HEK293T (cell line): ENCODE measurements around the gene TGFB2.

Experiments
- CTCF ChIA-PET: fragments of 350-600 bp; formaldehyde crosslinking; extraction: SDS; loops from one replicate; lab custom pipeline; 2021; ENCODE audit warnings: antibody characterized with exemption, inconsistent platforms; lab: Yijun Ruan, JAX
- POLR2A ChIA-PET: fragments of 350-600 bp; formaldehyde crosslinking; extraction: SDS; loops from one replicate; lab custom pipeline; 2020; ENCODE audit warnings: antibody characterized with exemption, inconsistent platforms; lab: Yijun Ruan, JAX
- DNase-seq: peaks from one replicate; pipeline ENCODE4 v3.0.0; 2012; ENCODE audit warnings: mixed read lengths; ENCODE audit errors: extremely low spot score
- ARNT ChIP-seq: fragments of 450-650 bp; IDR thresholded peaks from 2 replicates; pipeline ENCODE4 v1.6.1; 2017; ENCODE audit warnings: mild to moderate bottlenecking
- BHLHE40 ChIP-seq: fragments of 450-650 bp; IDR thresholded peaks from 2 replicates; pipeline ENCODE4 v1.6.1; 2016; ENCODE audit warnings: mild to moderate bottlenecking, moderate library complexity, borderline replicate concordance
- CTBP1 ChIP-seq: fragments of 450-650 bp; IDR thresholded peaks from 2 replicates; pipeline ENCODE4 v1.6.1; 2016; ENCODE audit warnings: borderline replicate concordance
- ELF4 ChIP-seq: fragments of 450-650 bp; IDR thresholded peaks from 2 replicates; pipeline ENCODE4 v1.6.1; 2017; ENCODE audit warnings: antibody characterized with exemption
- FOXA1 ChIP-seq: fragments of 450-650 bp; IDR thresholded peaks from 2 replicates; pipeline ENCODE4 v1.6.1; 2016; ENCODE audit warnings: mild to moderate bottlenecking
- FOXK2 ChIP-seq: fragments of 450-650 bp; IDR thresholded peaks from 2 replicates; pipeline ENCODE4 v1.6.1; 2016; ENCODE audit warnings: mild to moderate bottlenecking
- FOXM1 ChIP-seq: fragments of 450-650 bp; IDR thresholded peaks from 2 replicates; pipeline ENCODE4 v1.6.1; 2017; ENCODE audit warnings: mild to moderate bottlenecking, borderline replicate concordance
- HDGF ChIP-seq: fragments of 450-650 bp; IDR thresholded peaks from 2 replicates; pipeline ENCODE4 v1.6.1; 2017; ENCODE audit warnings: antibody characterized with exemption, borderline replicate concordance
- L3MBTL2 ChIP-seq: fragments of 450-650 bp; conservative IDR thresholded peaks from 2 replicates; pipeline ENCODE4 v1.6.1; 2016; ENCODE audit warnings: mild to moderate bottlenecking
- LEF1 ChIP-seq: fragments of 450-650 bp; IDR thresholded peaks from 2 replicates; pipeline ENCODE4 v1.6.1; 2017; ENCODE audit warnings: mild to moderate bottlenecking, borderline replicate concordance
- NFRKB ChIP-seq: fragments of 450-650 bp; IDR thresholded peaks from 2 replicates; pipeline ENCODE4 v1.6.1; 2016; ENCODE audit warnings: mild to moderate bottlenecking, moderate library complexity
- SP1 ChIP-seq: fragments of 450-650 bp; IDR thresholded peaks from 2 replicates; pipeline ENCODE4 v1.6.1; 2017
- SUZ12 ChIP-seq: fragments of 450-650 bp; IDR thresholded peaks from 2 replicates; pipeline ENCODE4 v1.6.1; 2016; ENCODE audit warnings: mild to moderate bottlenecking
- TARDBP ChIP-seq: fragments of 450-650 bp; IDR thresholded peaks from 2 replicates; pipeline ENCODE4 v1.6.1; 2016
- ZNF384 ChIP-seq: fragments of 450-650 bp; IDR thresholded peaks from 2 replicates; pipeline ENCODE4 v1.6.1; 2016
- TF ChIP-seq, protein P1 (sequence below): fragments of 450-650 bp; IDR thresholded peaks from 2 replicates; pipeline ENCODE4 v1.6.1; 2016

TGFB2 gene

DNA sequence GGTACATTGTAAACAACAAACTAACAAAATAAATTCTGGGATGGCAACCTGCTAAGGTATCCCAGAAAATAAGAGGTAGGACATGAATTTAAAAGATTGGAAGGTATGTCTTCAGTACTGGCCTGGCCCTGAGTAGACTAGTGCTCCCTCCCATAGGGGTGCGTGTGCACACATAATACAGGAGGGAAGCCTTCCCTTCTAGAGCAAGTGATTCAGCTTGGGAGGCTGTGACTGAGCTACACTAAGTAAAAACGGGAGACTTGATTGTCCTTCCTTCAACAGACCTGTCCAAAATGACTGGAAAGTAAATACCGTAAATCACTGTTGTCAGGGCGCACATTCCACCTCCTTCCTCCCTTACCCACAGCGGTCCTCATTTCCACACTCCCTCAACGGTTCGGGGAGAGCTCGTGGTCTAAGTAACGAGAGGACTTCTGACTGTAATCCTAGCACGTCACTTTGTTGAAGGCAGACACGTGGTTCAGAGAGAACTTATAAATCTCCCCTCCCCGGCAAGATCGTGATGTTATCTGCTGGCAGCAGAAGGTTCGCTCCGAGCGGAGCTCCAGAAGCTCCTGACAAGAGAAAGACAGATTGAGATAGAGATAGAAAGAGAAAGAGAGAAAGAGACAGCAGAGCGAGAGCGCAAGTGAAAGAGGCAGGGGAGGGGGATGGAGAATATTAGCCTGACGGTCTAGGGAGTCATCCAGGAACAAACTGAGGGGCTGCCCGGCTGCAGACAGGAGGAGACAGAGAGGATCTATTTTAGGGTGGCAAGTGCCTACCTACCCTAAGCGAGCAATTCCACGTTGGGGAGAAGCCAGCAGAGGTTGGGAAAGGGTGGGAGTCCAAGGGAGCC lies at the start of gene TGFB2:
Gene TGFB2, plus strand, starts transcription at position 523 of the 859 bp plus-strand sequence. CDS start 1,366 bp downstream, outside the sequence.
- TF ChIP-seq SUZ12 (no peak), L3MBTL2 (peak; percentile 95), LEF1 (no peak), FOXA1 (no peak), HDGF (no peak), CTBP1 (no peak), FOXK2 (no peak), TARDBP (no peak), ELF4 (no peak), BHLHE40 (no peak)
- TF ChIP-seq, protein P1, sequence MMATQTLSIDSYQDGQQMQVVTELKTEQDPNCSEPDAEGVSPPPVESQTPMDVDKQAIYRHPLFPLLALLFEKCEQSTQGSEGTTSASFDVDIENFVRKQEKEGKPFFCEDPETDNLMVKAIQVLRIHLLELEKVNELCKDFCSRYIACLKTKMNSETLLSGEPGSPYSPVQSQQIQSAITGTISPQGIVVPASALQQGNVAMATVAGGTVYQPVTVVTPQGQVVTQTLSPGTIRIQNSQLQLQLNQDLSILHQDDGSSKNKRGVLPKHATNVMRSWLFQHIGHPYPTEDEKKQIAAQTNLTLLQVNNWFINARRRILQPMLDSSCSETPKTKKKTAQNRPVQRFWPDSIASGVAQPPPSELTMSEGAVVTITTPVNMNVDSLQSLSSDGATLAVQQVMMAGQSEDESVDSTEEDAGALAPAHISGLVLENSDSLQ, result peak; percentile 92
- ChIA-PET CTCF (no interaction called here), POLR2A (interaction anchor here (1.3 to 1.4 kb wide), 2 partner anchors 18 to 141 kb away, joined by 3 to 4 read pairs; no protein-coding TSS in a partner anchor)
- peak; percentile 46 for DNase-seq

DNA sequence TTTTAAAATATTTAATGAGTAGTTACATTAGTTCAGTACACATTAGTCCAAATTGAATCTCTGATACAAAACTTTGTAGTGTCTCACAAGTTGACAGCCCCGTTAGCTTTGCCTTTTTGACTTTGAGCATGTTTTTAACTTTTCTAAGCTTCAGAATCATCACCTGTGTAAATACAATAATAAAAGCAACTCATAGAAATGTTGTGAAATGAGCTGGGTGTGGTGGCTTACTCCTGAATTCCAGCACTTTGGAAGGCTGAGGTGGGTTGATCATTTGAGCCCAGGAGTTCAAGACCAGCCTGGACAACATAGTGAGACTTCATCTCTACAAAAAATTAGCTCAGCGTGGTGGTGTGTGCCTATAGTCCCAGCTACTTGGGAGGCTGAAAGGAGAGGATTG lies 49.0 kb upstream of the TGFB2 start:
- CTCF ChIA-PET, result no interaction called here
- POLR2A ChIA-PET, result interaction anchor here (2.5 kb wide), 1 partner anchor 11 kb away, joined by 13 read pairs; the partner anchor contains the start of gene RRP15
- no peak for TF ChIP-seq ZNF384
- no peak for TF ChIP-seq FOXM1
- no peak for TF ChIP-seq HDGF
- TF ChIP-seq BHLHE40, result no peak
- TF ChIP-seq FOXK2, result no peak
- TF ChIP-seq FOXA1, result no peak
- TF ChIP-seq, protein P1, result no peak
- TF ChIP-seq ARNT, result no peak
- no peak for TF ChIP-seq LEF1
- no peak for TF ChIP-seq CTBP1
- no peak for TF ChIP-seq NFRKB
- TF ChIP-seq SP1, result no peak
- TF ChIP-seq TARDBP, result no peak
- TF ChIP-seq ELF4, result no peak
- TF ChIP-seq SUZ12, result no peak
- no peak for TF ChIP-seq L3MBTL2
- no peak for DNase-seq

DNA sequence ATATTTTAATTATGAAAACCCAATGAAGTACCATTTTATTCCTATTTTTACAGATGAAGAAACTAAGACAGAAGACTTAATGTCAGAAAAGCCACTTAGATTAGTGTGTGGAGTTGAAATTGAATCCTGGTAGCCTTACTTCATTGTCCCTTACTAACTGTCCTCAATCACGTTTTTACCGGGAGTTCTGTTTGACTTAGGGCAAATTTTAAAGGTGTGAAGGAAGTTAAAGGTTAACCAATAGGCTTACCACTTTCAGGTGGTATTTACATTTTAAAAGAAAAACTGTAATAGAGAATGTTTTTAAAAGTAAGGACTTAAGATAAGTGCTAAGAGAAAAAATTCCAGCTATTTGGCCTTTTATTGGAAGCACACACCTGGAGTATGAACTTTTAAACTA lies 47.7 kb upstream of the TGFB2 start:
- POLR2A ChIA-PET, result interaction anchor here (2.5 kb wide), 1 partner anchor 12 kb away, joined by 13 read pairs; the partner anchor contains the start of gene RRP15
- DNase-seq, result no peak
- CTCF ChIA-PET, result no interaction called here
- no peak for TF ChIP-seq CTBP1
- no peak for TF ChIP-seq ZNF384
- no peak for TF ChIP-seq FOXK2
- TF ChIP-seq L3MBTL2, result no peak
- TF ChIP-seq BHLHE40, result no peak
- no peak for TF ChIP-seq SUZ12
- no peak for TF ChIP-seq FOXM1

DNA sequence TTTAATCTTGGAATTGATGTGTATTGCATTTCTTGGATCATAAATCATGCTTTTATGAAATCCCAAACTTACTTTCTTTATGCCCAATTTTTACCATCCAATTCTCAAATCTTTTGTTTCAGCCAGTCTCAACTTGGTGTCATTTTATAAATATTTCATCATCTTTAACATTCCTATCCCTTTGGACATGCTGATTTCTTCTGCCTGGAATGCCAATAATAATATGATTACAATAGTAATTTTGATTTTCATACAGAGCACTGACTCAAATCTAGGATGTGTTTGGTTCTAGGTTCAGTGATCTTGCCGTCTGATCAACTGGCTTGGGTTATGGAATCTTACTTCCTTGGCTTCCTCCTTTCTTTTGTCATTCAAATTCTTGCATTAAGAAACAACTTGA lies 47.3 kb upstream of the TGFB2 start:
- CTCF ChIA-PET, result no interaction called here
- DNase-seq, result no peak
- POLR2A ChIA-PET, result interaction anchor here (2.5 kb wide), 1 partner anchor 13 kb away, joined by 13 read pairs; the partner anchor contains the start of gene RRP15
- TF ChIP-seq TARDBP, result no peak
- TF ChIP-seq, protein P1, result no peak
- TF ChIP-seq HDGF, result no peak
- TF ChIP-seq LEF1, result no peak
- no peak for TF ChIP-seq FOXM1
- no peak for TF ChIP-seq ARNT
- no peak for TF ChIP-seq SP1
- no peak for TF ChIP-seq ZNF384
- no peak for TF ChIP-seq BHLHE40
- no peak for TF ChIP-seq NFRKB
- TF ChIP-seq CTBP1, result no peak
- no peak for TF ChIP-seq ELF4
- TF ChIP-seq FOXK2, result no peak
- TF ChIP-seq L3MBTL2, result no peak

DNA sequence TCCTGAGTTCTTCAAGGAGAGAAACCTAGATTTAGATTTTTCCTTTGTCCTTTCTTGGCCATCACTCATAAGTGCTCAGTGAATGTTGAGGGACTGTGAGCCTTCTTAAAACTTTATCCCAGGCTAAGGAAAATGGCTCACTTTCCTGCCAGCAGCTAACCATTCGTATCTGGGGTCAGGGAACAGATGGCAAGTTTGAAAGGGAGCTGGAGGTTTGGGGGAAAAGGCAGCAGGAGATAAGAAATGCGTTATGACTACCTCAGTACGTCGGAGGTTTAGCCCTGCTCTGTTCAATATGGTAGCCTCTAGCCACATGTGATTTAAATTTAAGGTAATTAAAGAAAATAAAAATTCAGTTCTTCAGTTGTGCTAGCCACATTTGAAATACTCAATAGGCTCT lies 46.7 kb upstream of the TGFB2 start:
- no peak for DNase-seq
- POLR2A ChIA-PET, result no interaction called here
- no peak for TF ChIP-seq BHLHE40
- TF ChIP-seq ELF4, result no peak
- TF ChIP-seq HDGF, result no peak
- TF ChIP-seq TARDBP, result no peak
- TF ChIP-seq ZNF384, result no peak
- TF ChIP-seq SP1, result no peak
- TF ChIP-seq L3MBTL2, result no peak
- no peak for TF ChIP-seq FOXA1
- TF ChIP-seq, protein P1, result no peak
- no peak for TF ChIP-seq FOXK2
- TF ChIP-seq LEF1, result no peak
- no peak for TF ChIP-seq FOXM1
- TF ChIP-seq CTBP1, result no peak
- no peak for TF ChIP-seq NFRKB
- no peak for TF ChIP-seq SUZ12
- no peak for TF ChIP-seq ARNT
- CTCF ChIA-PET, result no interaction called here
